Eye (tissue), 1 donor: ENCODE data around the gene TLK1.
"Not testable (repeated sequence)": the region's sequence is repeated elsewhere in the genome, so short reads cannot be mapped to it uniquely, and the experiment has no call there.

ENCODE experiments used
- DNase-seq: peaks from one replicate; pipeline ENCODE4 v3.0.0-alpha.2; 2015

Gene TLK1

DNA sequence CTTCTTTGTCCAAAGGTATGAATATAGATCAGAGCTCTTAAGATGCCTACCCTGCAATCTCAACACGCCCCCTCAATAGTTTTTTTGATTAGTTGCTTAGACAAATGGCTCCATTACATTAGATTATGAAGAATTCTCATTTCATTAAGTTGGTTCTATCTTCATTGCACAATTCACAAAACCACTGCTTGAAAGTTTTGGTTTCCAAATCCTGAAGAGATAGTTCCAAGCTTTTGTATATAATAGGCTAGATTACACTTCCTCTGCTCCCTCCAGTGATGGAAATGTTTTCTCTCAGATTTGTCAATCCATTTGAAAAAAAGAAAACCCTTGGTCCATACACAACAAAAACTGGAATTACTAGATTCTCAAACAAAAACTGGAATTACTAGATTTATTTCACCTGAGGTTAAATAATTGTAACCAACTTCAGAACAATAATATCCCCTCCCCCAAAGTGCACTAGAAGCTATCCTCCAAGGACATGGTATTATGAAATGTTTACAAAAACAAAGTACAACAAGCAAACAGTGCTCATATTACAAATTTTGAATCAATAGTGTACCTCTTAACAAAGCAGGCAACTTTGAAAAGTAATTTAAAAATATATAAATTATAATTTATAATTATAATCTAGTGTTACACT, 6.8 kb upstream of the TLK1 start:
- DNase-seq = no peak

DNA sequence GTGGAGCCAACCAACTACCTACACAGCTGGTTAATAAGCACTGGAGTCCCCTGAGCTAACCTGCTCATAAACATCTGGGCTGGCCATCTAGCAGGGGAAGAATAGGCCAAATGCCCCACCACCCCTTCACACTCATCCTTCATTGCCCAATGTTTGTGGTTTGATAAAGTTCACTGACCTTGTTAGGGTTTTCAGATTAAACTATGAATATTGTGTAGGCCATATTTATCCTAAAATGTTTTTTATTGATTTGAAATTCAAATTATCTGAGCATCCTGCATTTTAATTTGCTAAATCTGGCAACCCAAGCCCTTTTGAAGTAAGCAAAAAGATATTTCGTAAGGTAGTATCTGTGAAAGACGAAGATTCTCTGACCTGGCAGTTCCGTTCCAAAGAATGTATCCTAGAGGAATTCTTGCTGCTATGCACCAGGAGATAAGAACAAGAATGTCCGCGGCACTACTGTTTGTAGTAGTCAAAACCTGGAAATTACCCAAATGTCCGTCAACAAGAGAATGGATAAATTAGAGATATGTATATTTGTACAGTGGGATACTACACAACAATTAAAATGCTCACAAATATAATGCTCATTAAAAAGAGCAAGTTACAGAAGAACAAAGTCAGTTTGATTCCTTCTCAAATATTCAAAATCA, 5.8 kb upstream of the TLK1 start:
- DNase-seq = no peak

- no peak for DNase-seq
Observed at GRCh38 chr2:171165967-171166327, 5.3 kb upstream of the TLK1 start.

DNA sequence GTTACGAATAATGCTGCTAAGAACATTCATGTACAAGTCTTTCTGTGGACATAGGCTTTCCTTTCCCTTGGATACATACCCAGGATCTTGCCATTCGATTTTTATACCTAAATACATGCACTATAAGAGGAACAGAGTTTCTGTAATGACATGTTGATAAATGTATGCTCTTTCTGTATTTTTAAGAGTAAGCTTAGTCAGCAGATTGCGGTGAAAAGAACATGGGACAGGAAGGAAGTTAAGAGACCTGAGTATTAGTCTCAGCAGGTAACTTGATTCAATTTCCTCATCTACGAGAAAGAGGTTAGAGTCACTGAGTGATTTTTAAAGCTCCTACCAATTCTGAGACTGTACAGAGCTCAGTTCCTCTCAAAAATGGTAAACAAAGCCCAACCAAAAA, 2.6 kb upstream of the TLK1 start:
- DNase-seq = no peak

DNA sequence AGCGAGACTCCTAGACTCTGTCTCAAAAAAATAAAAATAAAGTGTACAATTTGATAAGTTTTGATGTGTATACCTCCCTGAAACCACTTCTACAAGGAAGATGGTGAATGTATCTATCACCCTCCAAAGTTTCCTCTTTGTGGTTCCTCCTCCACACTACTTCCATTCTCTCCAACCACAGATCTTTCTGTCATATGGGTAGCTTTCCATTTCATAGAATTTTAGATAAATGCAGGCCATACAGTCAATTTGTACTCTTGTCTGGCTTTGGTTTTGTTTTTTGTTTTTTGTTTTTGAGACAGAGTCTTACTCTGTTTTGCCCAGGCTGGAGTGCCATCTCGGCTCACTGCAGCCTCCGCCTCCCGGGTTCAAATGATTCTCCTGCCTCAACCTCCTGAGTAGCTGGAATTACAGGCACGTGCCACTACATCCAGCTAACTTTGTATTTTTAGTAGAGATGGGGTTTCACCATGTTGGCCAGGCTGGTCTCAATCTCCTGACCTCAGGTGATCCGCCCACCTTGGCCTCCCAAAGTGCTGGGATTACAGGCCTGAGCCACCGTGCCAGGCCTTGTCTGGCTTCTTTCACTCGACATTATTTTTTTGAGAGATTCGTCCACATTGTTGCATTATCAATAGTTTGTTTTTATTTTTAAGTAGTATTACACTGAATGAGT, 2.0 kb upstream of the TLK1 start:
- DNase-seq = not testable (repeated sequence)

DNA sequence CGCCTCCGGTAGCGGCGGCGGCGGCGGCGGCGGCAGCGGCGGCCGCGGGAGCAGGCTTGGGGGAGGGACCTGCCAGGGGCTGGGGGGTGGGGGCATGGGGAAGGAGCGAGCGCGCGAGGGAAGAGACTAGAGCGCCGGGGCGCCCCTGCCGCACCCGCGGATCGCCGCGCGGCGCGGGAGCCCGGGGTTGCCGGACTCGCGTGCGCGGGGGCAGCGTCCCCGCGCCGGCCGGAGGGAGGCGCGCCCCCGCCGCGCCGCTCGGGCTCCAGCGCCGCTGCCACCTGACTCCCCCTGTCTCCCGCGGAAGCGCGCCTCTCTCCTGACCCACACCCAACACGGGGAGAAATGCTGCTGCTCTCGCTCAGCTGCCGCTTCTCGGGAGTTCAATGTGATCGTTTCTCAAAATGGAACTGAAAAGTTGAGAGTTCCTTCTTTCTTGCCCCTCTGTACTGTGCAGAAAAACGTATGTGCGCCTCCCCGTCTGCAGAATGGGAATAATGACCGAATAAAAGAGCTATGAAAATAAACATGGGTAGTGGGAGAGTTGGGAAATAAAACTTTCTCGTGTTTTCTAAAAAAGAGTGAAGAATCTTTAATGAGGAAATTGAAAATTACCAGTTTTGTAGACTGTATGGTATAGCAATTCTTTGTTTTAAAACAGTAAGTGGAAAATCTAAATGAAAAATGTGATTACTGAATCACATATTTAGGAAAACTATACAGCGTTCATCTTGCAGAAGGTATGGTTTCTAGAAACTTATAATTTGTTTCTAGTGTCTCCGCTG, 455 bp upstream of the TLK1 start:
- peak; percentile 89 for DNase-seq

- DNase-seq = peak; percentile 91
Observed at GRCh38 chr2:171159372-171160118, 1.1 kb downstream of the TLK1 start.

- DNase-seq = no peak
Observed at GRCh38 chr2:171158790-171159371, 1.8 kb downstream of the TLK1 start.

DNA sequence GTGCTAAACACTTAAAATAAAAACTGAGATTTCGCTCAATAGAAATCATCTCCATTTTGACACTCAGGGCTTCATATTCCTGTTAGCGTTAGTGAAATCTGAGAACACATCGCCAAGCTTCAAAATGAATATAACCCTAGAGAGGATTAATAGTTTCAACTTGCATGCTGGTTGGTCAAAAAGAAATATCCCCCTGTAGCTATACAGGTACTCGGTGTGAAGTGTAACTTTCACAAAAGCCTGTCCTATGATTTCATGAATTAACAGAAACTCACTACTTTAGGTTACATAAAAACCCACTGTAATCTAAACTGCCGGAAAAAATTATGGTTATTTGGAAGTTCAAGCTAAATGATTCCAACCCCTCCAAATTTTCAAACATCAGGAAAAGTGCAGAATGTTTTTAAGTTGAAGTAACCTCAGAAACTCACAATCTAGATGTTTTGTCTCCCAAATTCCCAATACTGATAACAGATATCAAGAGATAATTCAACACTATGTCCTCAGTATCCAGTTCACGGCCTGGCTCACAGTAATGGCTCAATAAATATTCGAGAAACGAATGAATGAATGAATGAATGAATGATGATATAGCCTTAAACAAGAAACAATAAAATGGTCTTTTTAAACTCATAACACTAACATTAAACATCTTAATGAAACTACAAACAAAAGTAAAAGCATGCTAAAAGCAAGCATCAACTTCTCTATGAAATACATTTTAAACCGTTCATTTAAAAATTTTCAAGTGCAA, 2.5 kb downstream of the TLK1 start:
- peak; percentile 11 for DNase-seq

DNA sequence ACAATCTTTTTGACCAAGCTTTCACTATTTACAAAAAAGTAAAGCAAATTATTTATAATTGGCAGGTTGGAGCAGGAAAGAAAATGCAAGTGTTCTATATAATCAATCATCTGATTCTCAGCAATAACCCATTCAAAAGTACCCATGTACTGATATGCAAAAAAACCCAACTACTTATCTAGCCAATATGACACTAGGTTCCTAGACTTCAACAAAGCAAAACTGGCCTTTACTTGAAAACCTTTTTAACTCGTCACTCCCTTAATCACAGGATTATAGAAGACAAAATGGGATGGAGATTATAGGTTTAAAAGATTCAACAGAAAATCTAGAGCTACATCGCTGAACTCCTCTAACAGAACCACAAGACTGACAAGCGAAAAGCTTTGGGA, 3.6 kb downstream of the TLK1 start:
- DNase-seq = no peak

DNA sequence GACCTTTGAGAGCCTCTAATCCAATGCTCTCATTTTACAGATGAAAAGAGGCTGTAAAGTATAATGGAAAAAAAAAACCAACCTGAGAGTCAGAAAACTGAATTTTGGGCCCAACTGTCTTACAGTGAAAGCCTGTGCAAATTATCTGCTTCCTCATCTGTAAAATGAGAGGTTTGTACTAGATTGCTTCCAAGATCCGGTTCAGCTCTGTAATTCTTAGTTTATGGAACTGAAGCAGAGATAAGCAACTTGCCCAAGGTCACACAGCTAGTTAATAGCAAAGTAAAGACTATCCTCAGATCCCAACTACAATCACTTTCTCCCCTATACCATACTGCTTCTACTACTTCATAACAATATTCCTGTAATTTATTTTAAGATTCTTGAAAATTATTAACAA, 6.3 kb downstream of the TLK1 start:
- DNase-seq = no peak

GRCh38 chr2:171150694-171151285, 9.9 kb downstream of the TLK1 start:
- DNase-seq = no peak

DNA sequence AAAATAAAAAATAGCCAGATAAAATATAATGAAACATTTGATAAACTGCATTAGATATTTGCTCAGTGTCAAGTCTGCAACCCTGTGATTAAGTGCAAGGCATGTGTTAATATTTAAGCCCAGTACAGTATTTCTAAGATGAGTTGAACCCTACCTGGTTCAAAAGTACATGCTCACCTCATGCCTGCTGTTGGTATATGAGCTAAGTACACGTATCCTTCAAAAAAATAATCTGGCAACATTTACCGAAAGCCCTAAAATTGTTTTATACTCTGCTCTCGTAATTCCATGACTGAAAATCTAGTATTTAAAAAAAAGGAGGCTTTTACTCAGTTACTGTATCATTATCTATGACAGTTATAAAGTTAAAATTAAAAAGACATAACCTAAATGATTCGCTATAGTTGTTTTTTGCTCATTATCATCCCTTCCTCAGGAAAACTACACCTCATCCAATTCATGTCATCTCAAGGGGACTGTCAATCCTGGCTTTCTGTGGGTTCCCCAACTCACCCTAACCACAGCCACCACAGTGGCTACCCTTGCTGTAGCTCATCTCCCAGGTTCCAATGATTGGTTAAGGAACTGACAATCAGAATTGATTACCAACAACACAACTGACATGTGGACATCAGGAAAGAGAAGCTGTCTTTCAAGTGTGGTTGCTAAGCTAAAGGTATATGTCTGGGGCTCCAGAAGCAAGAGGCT, 10.6 kb downstream of the TLK1 start:
- no peak for DNase-seq

GRCh38 chr2:171149171-171149938, 11.3 kb downstream of the TLK1 start:
- DNase-seq = no peak

DNA sequence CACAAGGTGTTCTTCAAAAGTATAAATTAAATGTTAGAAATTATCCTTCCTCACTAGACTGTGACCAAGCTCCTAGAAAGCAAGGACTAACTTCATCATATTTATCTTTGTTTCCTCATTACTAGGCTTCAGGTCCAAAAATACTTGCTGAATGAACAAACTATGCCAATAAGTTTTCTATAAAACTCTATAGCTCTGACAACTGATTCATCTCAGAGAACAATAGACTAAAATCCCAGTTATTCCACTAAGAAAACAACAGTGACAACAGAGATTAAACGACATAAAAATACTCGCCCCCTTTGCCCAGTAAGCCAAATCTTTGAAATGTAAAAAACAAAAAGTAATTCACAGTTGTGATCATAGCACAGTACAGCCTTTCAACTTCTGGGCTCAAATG, 13.6 kb downstream of the TLK1 start:
- DNase-seq = no peak

- DNase-seq = no peak
Observed at GRCh38 chr2:171146633-171147032, 14.1 kb downstream of the TLK1 start.

DNA sequence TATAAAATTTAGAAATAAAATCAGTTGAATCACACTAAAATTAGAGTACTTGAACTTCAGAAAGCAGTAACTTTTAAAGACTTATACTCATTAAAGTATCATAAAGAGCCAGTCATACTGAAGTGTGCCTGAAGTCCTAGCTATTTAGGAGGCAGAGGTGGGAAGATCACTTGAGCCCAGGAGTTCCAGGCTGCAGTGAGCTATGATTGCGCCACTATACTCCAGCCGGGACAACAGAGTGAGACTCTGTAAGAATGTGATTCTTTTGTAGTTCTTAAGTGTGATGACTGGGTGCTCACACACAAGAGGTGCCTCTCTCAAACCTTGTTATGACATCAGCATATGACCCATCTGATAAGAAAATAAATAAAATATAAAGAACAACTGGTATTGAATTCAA, 14.6 kb downstream of the TLK1 start:
- DNase-seq = no peak

DNA sequence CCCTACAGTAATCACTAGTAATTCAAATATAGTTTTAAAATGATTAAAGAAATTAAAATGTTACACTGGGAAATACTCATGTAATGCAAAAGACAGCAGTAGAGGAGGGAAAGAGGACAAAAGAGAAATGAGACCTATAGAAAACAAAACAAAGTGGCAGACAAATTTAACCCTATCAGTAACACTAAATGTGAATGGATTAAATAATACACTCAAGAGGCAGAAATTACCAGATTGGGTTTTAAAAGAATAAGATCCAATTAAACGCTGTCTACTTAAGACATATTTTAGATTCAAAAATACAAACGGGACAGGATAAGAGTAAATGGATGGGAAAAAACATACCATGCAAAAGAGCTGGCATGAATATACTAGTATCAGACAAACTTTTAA, 17.0 kb downstream of the TLK1 start:
- no peak for DNase-seq

GRCh38 chr2:171142398-171142797, 18.3 kb downstream of the TLK1 start:
- DNase-seq = no peak

DNA sequence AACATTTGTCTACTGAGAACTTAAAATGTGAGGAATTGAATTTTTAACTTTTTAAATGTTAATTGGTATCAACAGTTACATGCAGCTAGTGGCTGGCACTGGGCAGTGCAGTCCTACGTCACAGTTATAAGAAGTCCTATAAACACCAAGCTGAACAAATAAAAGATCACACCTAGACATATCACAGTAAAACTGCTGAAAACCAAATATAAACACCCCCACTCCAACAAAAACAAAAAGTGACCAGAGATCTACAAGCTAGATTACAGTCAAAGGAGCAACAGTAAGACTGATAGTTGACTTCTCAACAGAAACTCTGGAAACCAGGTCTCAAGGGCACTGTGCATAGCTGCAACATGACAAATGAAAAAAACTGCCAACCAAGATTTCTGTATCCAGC, 19.4 kb downstream of the TLK1 start:
- DNase-seq = no peak
